DND-41 (cell line): Measurements from ENCODE around the gene C10orf90.

ENCODE experiments used
- ATAC-seq: fragments of 200-7000 bp; cut with Tn5 transposase; 3 replicates; pipeline ENCODE4 v1.9.1; 2021; ENCODE audit warnings: low read depth; ENCODE audit not compliant: insufficient read depth
- DNase-seq: peaks from one replicate; pipeline ENCODE4 v3.0.0-alpha.2; 2020
- H2AFZ ChIP-seq: 2 replicates; pipeline ENCODE4 v1.6.0; 2012; ENCODE audit warnings: low read depth, low read length
- H3K27ac ChIP-seq: 2 replicates; pipeline ENCODE4 v1.5.1; 2012; ENCODE audit warnings: low read length, inconsistent platforms
- H3K27me3 ChIP-seq: fragments of 200-600 bp; sonication (generic); 2 replicates; pipeline ENCODE4 v1.6.0; 2012; ENCODE audit warnings: low read length, mild to moderate bottlenecking, inconsistent platforms; ENCODE audit not compliant: insufficient read depth, poor library complexity
- H3K36me3 ChIP-seq: 2 replicates; pipeline ENCODE4 v1.5.1; 2012; ENCODE audit warnings: low read length, inconsistent platforms; ENCODE audit not compliant: insufficient read depth
- H3K4me1 ChIP-seq: 2 replicates; pipeline ENCODE4 v1.5.1; 2012; ENCODE audit warnings: mild to moderate bottlenecking, low read length; ENCODE audit not compliant: insufficient read depth
- H3K4me2 ChIP-seq: 2 replicates; pipeline ENCODE4 v1.6.0; 2012; ENCODE audit warnings: mild to moderate bottlenecking, moderate library complexity, low read length, inconsistent platforms; ENCODE audit not compliant: insufficient read depth
- H3K4me3 ChIP-seq, 2 experiments: fragments of 200-600 bp in 1 of 2; shearing (Covaris generic) in 1 of 2; 2 replicates each; pipeline ENCODE4 v1.5.1; 2012 to 2016; ENCODE audit warnings: inconsistent platforms in 2 of 2, low read length in 2 of 2, mild to moderate bottlenecking in 2 of 2, low read depth in 1 of 2, moderate library complexity in 1 of 2
- H3K79me2 ChIP-seq: 2 replicates; pipeline ENCODE4 v1.6.0; 2012; ENCODE audit warnings: low read length, inconsistent platforms; ENCODE audit not compliant: insufficient read depth
- H3K9ac ChIP-seq: 2 replicates; pipeline ENCODE4 v1.6.0; 2012; ENCODE audit warnings: low read depth, mild to moderate bottlenecking, inconsistent platforms, low read length, moderate library complexity
- H3K9me3 ChIP-seq: 2 replicates; pipeline ENCODE4 v1.5.1; 2012; ENCODE audit warnings: low read length, moderate library complexity, mild to moderate bottlenecking, inconsistent platforms; ENCODE audit not compliant: insufficient read depth, severe bottlenecking
- H4K20me1 ChIP-seq: 2 replicates; pipeline ENCODE4 v1.6.0; 2012; ENCODE audit warnings: low read length; ENCODE audit not compliant: insufficient read depth
- CTCF ChIP-seq: IDR thresholded peaks from 2 replicates; pipeline ENCODE4 v1.5.1; 2012; ENCODE audit warnings: borderline replicate concordance, low read length, moderate library complexity, mild to moderate bottlenecking; ENCODE audit not compliant: poor library complexity, severe bottlenecking; ENCODE audit errors: extremely low read depth
- EZH2 ChIP-seq: IDR thresholded peaks from 3 replicates; pipeline ENCODE4 v1.6.1; 2012; ENCODE audit warnings: borderline replicate concordance, low read depth, mild to moderate bottlenecking, moderate library complexity, low read length, inconsistent platforms; ENCODE audit not compliant: severe bottlenecking

Gene C10orf90

DNA sequence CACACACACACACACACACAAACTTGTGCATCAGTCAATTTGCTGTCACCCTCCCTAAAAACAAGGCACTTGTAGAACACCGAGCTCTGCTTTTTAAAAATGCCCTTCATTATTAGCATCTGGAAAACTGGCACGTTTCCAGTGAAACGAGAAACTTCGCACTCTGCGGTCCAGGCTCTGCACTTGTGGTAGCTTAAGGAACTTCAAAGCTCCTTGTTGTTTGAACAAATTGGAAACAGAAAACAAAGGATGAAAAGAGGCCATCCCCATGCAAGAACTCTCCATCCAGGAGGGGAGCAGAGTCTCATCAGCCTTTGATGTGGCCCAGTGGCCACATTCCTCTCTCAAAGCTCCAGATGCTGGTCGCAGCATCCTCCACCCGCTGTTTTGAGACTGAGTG lies 105.1 kb downstream of the C10orf90 start:
- ATAC-seq, result no peak
- no peaks in the 10 kb centered on the region for H3K79me2 ChIP-seq
- H3K27me3 ChIP-seq, result no peaks in the 10 kb centered on the region
- no peak overlapping the region for H3K27ac ChIP-seq
- no peak overlapping the region for H3K9ac ChIP-seq
- no peak overlapping the region for H3K4me2 ChIP-seq
- H3K4me1 ChIP-seq, result no peaks in the 10 kb centered on the region
- H3K4me3 ChIP-seq, result no peak overlapping the region
- H3K9me3 ChIP-seq, result no peaks in the 10 kb centered on the region
- no peak for DNase-seq
- no peaks in the 10 kb centered on the region for H4K20me1 ChIP-seq
- no peaks in the 10 kb centered on the region for H3K36me3 ChIP-seq
- no peak overlapping the region for H2AFZ ChIP-seq
- TF ChIP-seq CTCF (no peak), EZH2 (no peak)

GRCh38 chr10:126564326-126564888 lies 106.1 kb downstream of the C10orf90 start:
- H3K4me1 ChIP-seq, result no peaks in the 10 kb centered on the region
- no peaks in the 10 kb centered on the region for H3K27me3 ChIP-seq
- TF ChIP-seq CTCF (no peak), EZH2 (no peak)
- no peaks in the 10 kb centered on the region for H3K9me3 ChIP-seq
- no peaks in the 10 kb centered on the region for H3K36me3 ChIP-seq
- H3K79me2 ChIP-seq, result no peaks in the 10 kb centered on the region
- no peak overlapping the region for H3K27ac ChIP-seq
- ATAC-seq (no peak), DNase-seq (no peak)
- H3K9ac ChIP-seq, result no peak overlapping the region
- no peak overlapping the region for H3K4me3 ChIP-seq
- H4K20me1 ChIP-seq, result no peaks in the 10 kb centered on the region
- H3K4me2 ChIP-seq, result no peak overlapping the region
- no peak overlapping the region for H2AFZ ChIP-seq

- Histone ChIP-seq H3K27me3 (no peaks in the 10 kb centered on the region), H3K79me2 (no peaks in the 10 kb centered on the region), H3K4me1 (no peaks in the 10 kb centered on the region), H4K20me1 (no peaks in the 10 kb centered on the region), H3K4me3 (no peak overlapping the region), H2AFZ (no peak overlapping the region), H3K9ac (no peak overlapping the region), H3K27ac (no peak overlapping the region), H3K4me2 (no peak overlapping the region), H3K9me3 (no peaks in the 10 kb centered on the region), H3K36me3 (no peaks in the 10 kb centered on the region)
- TF ChIP-seq CTCF (no peak), EZH2 (no peak)
- no peak for DNase-seq
- ATAC-seq, result no peak
Measured at GRCh38 chr10:126563361-126563760, 107.1 kb downstream of the C10orf90 start.
